Testis (tissue), 2 donors: ENCODE results near the gene ETS2.

Experiments used
- CTCF ChIP-seq, 3 experiments: fragments of 450-650 bp in 2 of 3; fragments of 200-600 bp in 1 of 3; sonication (generic) in 1 of 3; IDR thresholded peaks; one replicate each; pipeline ENCODE4 v1.5.1; 2016 to 2019; ENCODE audit warnings: antibody characterized with exemption in 3 of 3, mild to moderate bottlenecking in 2 of 3, moderate library complexity in 1 of 3
- POLR2A ChIP-seq: fragments of 450-650 bp; IDR thresholded peaks from one replicate; pipeline ENCODE4 v1.6.1; 2017; ENCODE audit warnings: antibody characterized with exemption, mild to moderate bottlenecking, moderate library complexity

GRCh38 chr21:38823737-38824123 is 18.0 kb downstream of the ETS2 start:
- TF ChIP-seq CTCF (IDR thresholded peaks at IDR 0.05), result no peak
- no peak for TF ChIP-seq POLR2A
